Suprapubic skin (tissue), 4 donors: ENCODE data around the gene PACSIN2. TPM values are rescaled to one million over a fixed set of nuclear protein-coding genes. Genes with fewer than 3 reads are reported as not detected.
"Not testable (repeated sequence)": the region's sequence is repeated elsewhere in the genome, so short reads cannot be mapped to it uniquely, and the experiment has no call there.

ENCODE experiments used
- DNase-seq, 2 donors: peaks; one replicate each; pipeline ENCODE4 v3.0.0-alpha.2; 2019; ENCODE audit warnings: low spot score in 2 of 2
- H3K27ac ChIP-seq: fragments of 200-600 bp; sonication (generic); one replicate; pipeline ENCODE4 v1.5.1; 2019
- H3K27me3 ChIP-seq: fragments of 200-600 bp; sonication (generic); one replicate; pipeline ENCODE4 v1.5.1; 2019
- H3K36me3 ChIP-seq: fragments of 200-600 bp; sonication (generic); one replicate; pipeline ENCODE4 v1.5.1; 2019
- H3K4me1 ChIP-seq: fragments of 200-600 bp; sonication (generic); one replicate; pipeline ENCODE4 v1.5.1; 2019
- H3K4me3 ChIP-seq: fragments of 200-600 bp; sonication (generic); one replicate; pipeline ENCODE4 v1.5.1; 2019; ENCODE audit warnings: mild to moderate bottlenecking
- H3K9me3 ChIP-seq: fragments of 200-600 bp; sonication (generic); one replicate; pipeline ENCODE4 v1.5.1; 2019
- CTCF ChIP-seq, 2 donors: fragments of 200-600 bp in 1 of 2; fragments of 450-650 bp in 1 of 2; sonication (generic) in 1 of 2; IDR thresholded peaks; one replicate each; pipeline ENCODE4 v1.5.1; 2016 to 2019; ENCODE audit warnings: antibody characterized with exemption in 2 of 2, mild to moderate bottlenecking in 1 of 2, moderate library complexity in 1 of 2
- EP300 ChIP-seq: sonication (generic); formaldehyde crosslinking; IDR thresholded peaks from one replicate; pipeline ENCODE4 v1.6.1; 2017; ENCODE audit warnings: antibody characterized with exemption
- POLR2A ChIP-seq, 2 donors: fragments of 450-650 bp; IDR thresholded peaks; one replicate each; pipeline ENCODE4 v1.6.1; 2017; ENCODE audit warnings: antibody characterized with exemption in 2 of 2, mild to moderate bottlenecking in 2 of 2, moderate library complexity in 2 of 2
- POLR2AphosphoS5 ChIP-seq, 3 donors: sonication (generic); formaldehyde crosslinking; IDR thresholded peaks; one replicate each; pipeline ENCODE4 v1.6.1; 2017; ENCODE audit warnings: antibody characterized with exemption in 3 of 3
- WGBS: methylation state at CpG from one replicate; pipeline ENCODE4 v1.1.5; 2018; 5-methylcytosine and 5-hydroxymethylcytosine counted together
- total RNA-seq, 4 donors: library from RNA; depleted of rRNA; stranded (reverse); fragments of >200 nt; gene quantifications; one replicate each; pipeline ENCODE4 v1.1.0, GENCODE V29; 2016

Gene PACSIN2
- total RNA-seq, 4 donors from 2014 or later: 38.9 to 74.8 (median 55.3) TPM

DNA sequence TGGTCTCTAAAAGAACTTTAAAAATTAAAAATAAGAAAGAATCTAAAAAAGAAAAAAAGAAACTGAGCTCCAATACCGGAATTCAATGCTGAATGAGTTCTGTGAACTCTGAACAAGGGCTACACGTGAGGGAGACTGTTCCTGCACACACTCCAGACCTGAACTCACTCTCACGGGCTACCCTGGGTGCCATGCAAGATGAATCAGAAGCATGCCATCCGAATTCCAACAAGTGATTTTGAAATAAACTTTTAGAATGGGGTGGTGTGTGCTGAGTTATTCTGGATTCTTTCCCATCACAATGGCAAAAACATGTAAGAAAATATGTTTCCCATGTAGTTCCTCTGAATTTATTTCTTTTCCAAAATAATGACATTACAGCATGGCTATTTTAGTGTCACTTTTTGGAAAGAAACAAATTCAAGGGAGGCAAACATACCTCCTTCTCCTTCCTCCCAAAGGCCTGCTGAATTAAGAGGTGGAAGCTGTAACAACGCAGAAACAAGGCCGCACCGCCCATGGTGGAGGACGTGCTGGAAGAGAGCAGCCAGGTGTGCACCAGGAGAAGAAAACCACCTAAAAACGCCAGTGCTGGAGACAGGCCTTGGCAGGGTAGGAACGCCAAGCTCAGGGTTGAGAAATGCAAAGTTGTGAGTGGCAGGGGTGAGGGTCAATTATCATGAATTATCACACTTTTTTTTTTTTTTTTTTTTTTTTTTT, 94.7 kb downstream of the PACSIN2 start:
- WGBS: 48% methylated on average over 10 of the region's 10 CpGs
- Histone ChIP-seq H3K36me3 (no peaks in the 10 kb centered on the region), H3K9me3 (no peaks in the 10 kb centered on the region), H3K27ac (peak overlapping the region; percentile 59), H3K27me3 (no peaks in the 10 kb centered on the region), H3K4me1 (peaks cover 66% of the 10 kb centered on the region), H3K4me3 (no peak overlapping the region)
- no peak for DNase-seq
- TF ChIP-seq POLR2AphosphoS5 (IDR thresholded peaks at IDR 0.05) (no peak), CTCF (IDR thresholded peaks at IDR 0.05) (no peak), EP300 (no peak), POLR2A (IDR thresholded peaks at IDR 0.05) (no peak)

- 30% methylated on average over 6 of the region's 6 CpGs for WGBS
- TF ChIP-seq CTCF (IDR thresholded peaks at IDR 0.05): no peak
- no peak for TF ChIP-seq EP300
- no peak for TF ChIP-seq POLR2A (IDR thresholded peaks at IDR 0.05)
- peak in 1 of 3 donors; percentile 14 for TF ChIP-seq POLR2AphosphoS5 (IDR thresholded peaks at IDR 0.05)
- Histone ChIP-seq H3K36me3 (no peaks in the 10 kb centered on the region), H3K4me3 (no peak overlapping the region), H3K27ac (peak overlapping the region; percentile 47), H3K4me1 (peaks cover 58% of the 10 kb centered on the region), H3K9me3 (no peaks in the 10 kb centered on the region), H3K27me3 (no peaks in the 10 kb centered on the region)
- DNase-seq: no peak
Observed at GRCh38 chr22:42919199-42919598, 95.8 kb downstream of the PACSIN2 start.

GRCh38 chr22:42918500-42918899, 96.4 kb downstream of the PACSIN2 start:
- no peak for DNase-seq
- peaks cover 60% of the 10 kb centered on the region for H3K4me1 ChIP-seq

DNA sequence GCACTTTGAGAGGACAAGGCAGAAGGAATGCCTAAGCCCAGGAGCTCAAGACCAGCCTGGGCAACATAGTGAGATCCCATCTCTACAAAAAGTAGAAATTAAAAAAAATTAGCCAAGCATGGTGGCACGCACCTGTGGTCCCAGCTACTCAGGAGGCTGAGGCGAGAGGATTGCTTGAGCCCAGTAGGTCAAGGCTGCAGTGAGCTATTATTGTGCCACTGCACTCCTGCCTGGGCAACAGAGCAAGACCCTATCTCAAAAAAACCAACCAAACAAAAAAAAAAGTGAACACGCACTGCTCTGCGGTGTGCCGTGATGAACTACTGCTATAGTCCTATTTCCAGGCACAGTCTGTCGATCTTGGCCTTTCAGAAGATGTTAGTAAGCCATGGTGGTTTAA, 97.6 kb downstream of the PACSIN2 start:
- 97% methylated on average over 6 of the region's 6 CpGs for WGBS
- H3K36me3 ChIP-seq, H3K27me3 ChIP-seq, H3K27ac ChIP-seq, DNase-seq, H3K9me3 ChIP-seq, H3K4me3 ChIP-seq: not testable (repeated sequence)
- H3K4me1 ChIP-seq: peaks cover 60% of the 10 kb centered on the region

More at GRCh38 chr22:42918500-42918899, 96.4 kb downstream of the PACSIN2 start:
- 60% methylated on average over 4 of the region's 4 CpGs for WGBS
- no peaks in the 10 kb centered on the region for H3K27me3 ChIP-seq
- TF ChIP-seq POLR2AphosphoS5 (IDR thresholded peaks at IDR 0.05) (no peak), EP300 (no peak), CTCF (IDR thresholded peaks at IDR 0.05) (no peak), POLR2A (IDR thresholded peaks at IDR 0.05) (no peak)
- no peaks in the 10 kb centered on the region for H3K9me3 ChIP-seq
- no peaks in the 10 kb centered on the region for H3K36me3 ChIP-seq
- H3K27ac ChIP-seq: peak overlapping the region; percentile 47
- no peak overlapping the region for H3K4me3 ChIP-seq

DNA sequence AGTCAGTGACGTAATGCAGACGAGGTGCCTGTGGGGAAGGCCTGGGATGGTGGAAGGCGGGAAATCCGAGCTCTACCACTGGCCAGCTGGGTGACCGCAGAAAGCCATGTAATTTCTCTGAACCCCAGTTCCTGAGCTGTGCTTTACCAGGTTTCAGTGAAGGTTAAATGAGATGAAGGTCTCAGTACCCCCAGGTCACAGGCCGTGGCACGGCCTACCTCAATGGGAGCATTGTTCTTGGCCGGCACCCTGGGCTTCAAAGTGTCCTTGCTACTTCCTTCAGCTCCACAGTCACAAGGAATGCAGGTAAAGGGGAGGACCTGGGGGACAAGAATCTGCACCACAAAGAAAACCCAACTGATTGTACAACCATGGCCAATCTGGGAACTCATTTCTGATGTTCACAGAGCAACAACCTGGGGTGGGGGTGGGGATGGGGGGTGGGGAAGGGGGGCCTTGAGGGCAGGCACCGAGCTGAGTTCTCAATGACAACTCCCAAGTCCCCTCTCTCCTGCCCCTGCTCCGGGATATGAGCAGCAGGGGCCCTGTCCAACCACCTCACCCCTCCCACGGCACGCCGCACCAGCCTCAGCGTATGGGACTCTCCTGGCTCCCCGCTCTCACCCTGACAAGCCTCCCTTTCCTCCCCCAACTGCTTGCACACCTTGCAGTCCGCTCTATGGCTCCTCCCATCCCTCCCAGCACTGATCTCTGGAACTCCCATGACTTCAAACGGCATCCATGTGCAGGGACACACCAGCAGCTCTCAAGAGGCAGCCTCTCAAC, 98.8 kb downstream of the PACSIN2 start:
- no peaks in the 10 kb centered on the region for H3K27me3 ChIP-seq
- DNase-seq: no peak
- peaks cover 50% of the 10 kb centered on the region for H3K4me1 ChIP-seq
- no peak for TF ChIP-seq CTCF (IDR thresholded peaks at IDR 0.05)
- no peak for TF ChIP-seq POLR2AphosphoS5 (IDR thresholded peaks at IDR 0.05)
- no peak for TF ChIP-seq EP300
- TF ChIP-seq POLR2A (IDR thresholded peaks at IDR 0.05): no peak
- H3K9me3 ChIP-seq: no peaks in the 10 kb centered on the region
- WGBS: 82% methylated on average over 17 of the region's 17 CpGs
- peaks cover 3% of the 10 kb centered on the region for H3K36me3 ChIP-seq
- H3K4me3 ChIP-seq: no peak overlapping the region
- H3K27ac ChIP-seq: no peak overlapping the region
